SW 1271 (cell line): Measurements from ENCODE around the gene CEACAM4.
"Not testable (repeated sequence)": the region's sequence is repeated elsewhere in the genome, so short reads cannot be mapped to it uniquely, and the experiment has no call there.

Source experiments
- DNase-seq, 2 experiments: peaks; one replicate each; lab custom pipeline; 2025; lab: John Stamatoyannopoulos, UW

Gene CEACAM4

GRCh38 chr19:41584931-41585330 lies 41.9 kb downstream of the CEACAM4 start:
- DNase-seq: no peak

- no peak for DNase-seq
Observed at GRCh38 chr19:41584260-41584810, 42.5 kb downstream of the CEACAM4 start.

GRCh38 chr19:41582577-41583182 lies 44.2 kb downstream of the CEACAM4 start:
- DNase-seq: not testable (repeated sequence)

- not testable (repeated sequence) for DNase-seq
Observed at GRCh38 chr19:41581068-41581467, 45.8 kb downstream of the CEACAM4 start.

- DNase-seq: no peak
Observed at GRCh38 chr19:41578886-41579285, 48.0 kb downstream of the CEACAM4 start.

GRCh38 chr19:41577833-41578232 lies 49.0 kb downstream of the CEACAM4 start:
- no peak for DNase-seq

GRCh38 chr19:41577144-41577830 lies 49.6 kb downstream of the CEACAM4 start:
- DNase-seq: no peak

- DNase-seq: no peak
Observed at GRCh38 chr19:41575998-41576397, 50.9 kb downstream of the CEACAM4 start, which contains the start of gene CEACAM21. Gene CEACAM21 (plus strand): TSS chr19:41576166. CDS start chr19:41576275, 109 bp downstream.

- DNase-seq: peak in 1 of 2 experiments; percentile 46
Observed at GRCh38 chr19:41570639-41571112, 56.2 kb downstream of the CEACAM4 start.

- no peak for DNase-seq
Observed at GRCh38 chr19:41570179-41570578, 56.7 kb downstream of the CEACAM4 start.

- DNase-seq: no peak
Observed at GRCh38 chr19:41569481-41570150, 57.3 kb downstream of the CEACAM4 start.
